ENCODE results near the gene PINLYP. TPM values are rescaled to one million over a fixed set of nuclear protein-coding genes. Genes with fewer than 3 reads are reported as not detected.
A peak's percentile ranks its signal among the peaks of the same experiment; 100 is the strongest.

The PINLYP gene
- total RNA-seq, 1 experiment from 2014 or later = 6.4 TPM

GRCh38 chr19:43532962-43533545, 42.5 kb upstream of the PINLYP start, which contains the start of gene ZNF575 (continued):
- TF ChIP-seq, protein P1, sequence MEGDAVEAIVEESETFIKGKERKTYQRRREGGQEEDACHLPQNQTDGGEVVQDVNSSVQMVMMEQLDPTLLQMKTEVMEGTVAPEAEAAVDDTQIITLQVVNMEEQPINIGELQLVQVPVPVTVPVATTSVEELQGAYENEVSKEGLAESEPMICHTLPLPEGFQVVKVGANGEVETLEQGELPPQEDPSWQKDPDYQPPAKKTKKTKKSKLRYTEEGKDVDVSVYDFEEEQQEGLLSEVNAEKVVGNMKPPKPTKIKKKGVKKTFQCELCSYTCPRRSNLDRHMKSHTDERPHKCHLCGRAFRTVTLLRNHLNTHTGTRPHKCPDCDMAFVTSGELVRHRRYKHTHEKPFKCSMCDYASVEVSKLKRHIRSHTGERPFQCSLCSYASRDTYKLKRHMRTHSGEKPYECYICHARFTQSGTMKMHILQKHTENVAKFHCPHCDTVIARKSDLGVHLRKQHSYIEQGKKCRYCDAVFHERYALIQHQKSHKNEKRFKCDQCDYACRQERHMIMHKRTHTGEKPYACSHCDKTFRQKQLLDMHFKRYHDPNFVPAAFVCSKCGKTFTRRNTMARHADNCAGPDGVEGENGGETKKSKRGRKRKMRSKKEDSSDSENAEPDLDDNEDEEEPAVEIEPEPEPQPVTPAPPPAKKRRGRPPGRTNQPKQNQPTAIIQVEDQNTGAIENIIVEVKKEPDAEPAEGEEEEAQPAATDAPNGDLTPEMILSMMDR (IDR thresholded peaks at IDR 0.05) = peak; percentile 16; the same call in 1 of the 2 replicates
- TF ChIP-seq JAZF1 (CRISPR knock-in tag; IDR thresholded peaks at IDR 0.05) = no peak
- TF ChIP-seq, protein P2, sequence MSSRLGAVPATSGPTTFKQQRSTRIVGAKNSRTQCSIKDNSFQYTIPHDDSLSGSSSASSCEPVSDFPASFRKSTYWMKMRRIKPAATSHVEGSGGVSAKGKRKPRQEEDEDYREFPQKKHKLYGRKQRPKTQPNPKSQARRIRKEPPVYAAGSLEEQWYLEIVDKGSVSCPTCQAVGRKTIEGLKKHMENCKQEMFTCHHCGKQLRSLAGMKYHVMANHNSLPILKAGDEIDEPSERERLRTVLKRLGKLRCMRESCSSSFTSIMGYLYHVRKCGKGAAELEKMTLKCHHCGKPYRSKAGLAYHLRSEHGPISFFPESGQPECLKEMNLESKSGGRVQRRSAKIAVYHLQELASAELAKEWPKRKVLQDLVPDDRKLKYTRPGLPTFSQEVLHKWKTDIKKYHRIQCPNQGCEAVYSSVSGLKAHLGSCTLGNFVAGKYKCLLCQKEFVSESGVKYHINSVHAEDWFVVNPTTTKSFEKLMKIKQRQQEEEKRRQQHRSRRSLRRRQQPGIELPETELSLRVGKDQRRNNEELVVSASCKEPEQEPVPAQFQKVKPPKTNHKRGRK (CRISPR knock-in tag; IDR thresholded peaks at IDR 0.05; ENCODE audit: borderline replicate concordance) = no peak
- no peak for TF ChIP-seq ZNF263 (CRISPR knock-in tag; IDR thresholded peaks at IDR 0.05; ENCODE audit: low read depth)
- TF ChIP-seq, protein P3, sequence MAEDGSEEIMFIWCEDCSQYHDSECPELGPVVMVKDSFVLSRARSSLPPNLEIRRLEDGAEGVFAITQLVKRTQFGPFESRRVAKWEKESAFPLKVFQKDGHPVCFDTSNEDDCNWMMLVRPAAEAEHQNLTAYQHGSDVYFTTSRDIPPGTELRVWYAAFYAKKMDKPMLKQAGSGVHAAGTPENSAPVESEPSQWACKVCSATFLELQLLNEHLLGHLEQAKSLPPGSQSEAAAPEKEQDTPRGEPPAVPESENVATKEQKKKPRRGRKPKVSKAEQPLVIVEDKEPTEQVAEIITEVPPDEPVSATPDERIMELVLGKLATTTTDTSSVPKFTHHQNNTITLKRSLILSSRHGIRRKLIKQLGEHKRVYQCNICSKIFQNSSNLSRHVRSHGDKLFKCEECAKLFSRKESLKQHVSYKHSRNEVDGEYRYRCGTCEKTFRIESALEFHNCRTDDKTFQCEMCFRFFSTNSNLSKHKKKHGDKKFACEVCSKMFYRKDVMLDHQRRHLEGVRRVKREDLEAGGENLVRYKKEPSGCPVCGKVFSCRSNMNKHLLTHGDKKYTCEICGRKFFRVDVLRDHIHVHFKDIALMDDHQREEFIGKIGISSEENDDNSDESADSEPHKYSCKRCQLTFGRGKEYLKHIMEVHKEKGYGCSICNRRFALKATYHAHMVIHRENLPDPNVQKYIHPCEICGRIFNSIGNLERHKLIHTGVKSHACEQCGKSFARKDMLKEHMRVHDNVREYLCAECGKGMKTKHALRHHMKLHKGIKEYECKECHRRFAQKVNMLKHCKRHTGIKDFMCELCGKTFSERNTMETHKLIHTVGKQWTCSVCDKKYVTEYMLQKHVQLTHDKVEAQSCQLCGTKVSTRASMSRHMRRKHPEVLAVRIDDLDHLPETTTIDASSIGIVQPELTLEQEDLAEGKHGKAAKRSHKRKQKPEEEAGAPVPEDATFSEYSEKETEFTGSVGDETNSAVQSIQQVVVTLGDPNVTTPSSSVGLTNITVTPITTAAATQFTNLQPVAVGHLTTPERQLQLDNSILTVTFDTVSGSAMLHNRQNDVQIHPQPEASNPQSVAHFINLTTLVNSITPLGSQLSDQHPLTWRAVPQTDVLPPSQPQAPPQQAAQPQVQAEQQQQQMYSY (CRISPR knock-in tag; IDR thresholded peaks at IDR 0.05) = no peak
- TF ChIP-seq ATF6 (CRISPR knock-in tag; IDR thresholded peaks at IDR 0.05) = no peak
- TF ChIP-seq, protein P4, sequence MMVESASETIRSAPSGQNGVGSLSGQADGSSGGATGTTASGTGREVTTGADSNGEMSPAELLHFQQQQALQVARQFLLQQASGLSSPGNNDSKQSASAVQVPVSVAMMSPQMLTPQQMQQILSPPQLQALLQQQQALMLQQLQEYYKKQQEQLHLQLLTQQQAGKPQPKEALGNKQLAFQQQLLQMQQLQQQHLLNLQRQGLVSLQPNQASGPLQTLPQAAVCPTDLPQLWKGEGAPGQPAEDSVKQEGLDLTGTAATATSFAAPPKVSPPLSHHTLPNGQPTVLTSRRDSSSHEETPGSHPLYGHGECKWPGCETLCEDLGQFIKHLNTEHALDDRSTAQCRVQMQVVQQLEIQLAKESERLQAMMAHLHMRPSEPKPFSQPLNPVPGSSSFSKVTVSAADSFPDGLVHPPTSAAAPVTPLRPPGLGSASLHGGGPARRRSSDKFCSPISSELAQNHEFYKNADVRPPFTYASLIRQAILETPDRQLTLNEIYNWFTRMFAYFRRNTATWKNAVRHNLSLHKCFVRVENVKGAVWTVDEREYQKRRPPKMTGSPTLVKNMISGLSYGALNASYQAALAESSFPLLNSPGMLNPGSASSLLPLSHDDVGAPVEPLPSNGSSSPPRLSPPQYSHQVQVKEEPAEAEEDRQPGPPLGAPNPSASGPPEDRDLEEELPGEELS (CRISPR knock-in tag; IDR thresholded peaks at IDR 0.05) = peak; percentile 67; the same call in 1 of the 2 replicates
- no peak for TF ChIP-seq ERG (CRISPR knock-in tag; IDR thresholded peaks at IDR 0.05)
- TF ChIP-seq SMAD4 (CRISPR knock-in tag; IDR thresholded peaks at IDR 0.05) = no peak
- TF ChIP-seq, protein P5, sequence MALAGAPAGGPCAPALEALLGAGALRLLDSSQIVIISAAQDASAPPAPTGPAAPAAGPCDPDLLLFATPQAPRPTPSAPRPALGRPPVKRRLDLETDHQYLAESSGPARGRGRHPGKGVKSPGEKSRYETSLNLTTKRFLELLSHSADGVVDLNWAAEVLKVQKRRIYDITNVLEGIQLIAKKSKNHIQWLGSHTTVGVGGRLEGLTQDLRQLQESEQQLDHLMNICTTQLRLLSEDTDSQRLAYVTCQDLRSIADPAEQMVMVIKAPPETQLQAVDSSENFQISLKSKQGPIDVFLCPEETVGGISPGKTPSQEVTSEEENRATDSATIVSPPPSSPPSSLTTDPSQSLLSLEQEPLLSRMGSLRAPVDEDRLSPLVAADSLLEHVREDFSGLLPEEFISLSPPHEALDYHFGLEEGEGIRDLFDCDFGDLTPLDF (CRISPR knock-in tag; IDR thresholded peaks at IDR 0.05) = no peak
- TF ChIP-seq GABPB1 (CRISPR knock-in tag; IDR thresholded peaks at IDR 0.05) = no peak
- no peak for TF ChIP-seq OVOL2 (CRISPR knock-in tag; IDR thresholded peaks at IDR 0.05; ENCODE audit: borderline replicate concordance)
- TF ChIP-seq NFE2L1 (CRISPR knock-in tag; IDR thresholded peaks at IDR 0.05) = no peak
- TF ChIP-seq CBFB (CRISPR knock-in tag; IDR thresholded peaks at IDR 0.05; ENCODE audit: low read depth) = no peak; the same call in 1 of the 2 replicates
- TF ChIP-seq NFATC4 (CRISPR knock-in tag; IDR thresholded peaks at IDR 0.05) = no peak
- TF ChIP-seq, protein P6, sequence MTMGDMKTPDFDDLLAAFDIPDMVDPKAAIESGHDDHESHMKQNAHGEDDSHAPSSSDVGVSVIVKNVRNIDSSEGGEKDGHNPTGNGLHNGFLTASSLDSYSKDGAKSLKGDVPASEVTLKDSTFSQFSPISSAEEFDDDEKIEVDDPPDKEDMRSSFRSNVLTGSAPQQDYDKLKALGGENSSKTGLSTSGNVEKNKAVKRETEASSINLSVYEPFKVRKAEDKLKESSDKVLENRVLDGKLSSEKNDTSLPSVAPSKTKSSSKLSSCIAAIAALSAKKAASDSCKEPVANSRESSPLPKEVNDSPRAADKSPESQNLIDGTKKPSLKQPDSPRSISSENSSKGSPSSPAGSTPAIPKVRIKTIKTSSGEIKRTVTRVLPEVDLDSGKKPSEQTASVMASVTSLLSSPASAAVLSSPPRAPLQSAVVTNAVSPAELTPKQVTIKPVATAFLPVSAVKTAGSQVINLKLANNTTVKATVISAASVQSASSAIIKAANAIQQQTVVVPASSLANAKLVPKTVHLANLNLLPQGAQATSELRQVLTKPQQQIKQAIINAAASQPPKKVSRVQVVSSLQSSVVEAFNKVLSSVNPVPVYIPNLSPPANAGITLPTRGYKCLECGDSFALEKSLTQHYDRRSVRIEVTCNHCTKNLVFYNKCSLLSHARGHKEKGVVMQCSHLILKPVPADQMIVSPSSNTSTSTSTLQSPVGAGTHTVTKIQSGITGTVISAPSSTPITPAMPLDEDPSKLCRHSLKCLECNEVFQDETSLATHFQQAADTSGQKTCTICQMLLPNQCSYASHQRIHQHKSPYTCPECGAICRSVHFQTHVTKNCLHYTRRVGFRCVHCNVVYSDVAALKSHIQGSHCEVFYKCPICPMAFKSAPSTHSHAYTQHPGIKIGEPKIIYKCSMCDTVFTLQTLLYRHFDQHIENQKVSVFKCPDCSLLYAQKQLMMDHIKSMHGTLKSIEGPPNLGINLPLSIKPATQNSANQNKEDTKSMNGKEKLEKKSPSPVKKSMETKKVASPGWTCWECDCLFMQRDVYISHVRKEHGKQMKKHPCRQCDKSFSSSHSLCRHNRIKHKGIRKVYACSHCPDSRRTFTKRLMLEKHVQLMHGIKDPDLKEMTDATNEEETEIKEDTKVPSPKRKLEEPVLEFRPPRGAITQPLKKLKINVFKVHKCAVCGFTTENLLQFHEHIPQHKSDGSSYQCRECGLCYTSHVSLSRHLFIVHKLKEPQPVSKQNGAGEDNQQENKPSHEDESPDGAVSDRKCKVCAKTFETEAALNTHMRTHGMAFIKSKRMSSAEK (CRISPR knock-in tag; IDR thresholded peaks at IDR 0.05; ENCODE audit: borderline replicate concordance) = no peak
- no peak for TF ChIP-seq KAT7 (CRISPR knock-in tag; IDR thresholded peaks at IDR 0.05; ENCODE audit: borderline replicate concordance)

Measured in WTC11 (cell line).